GM12878 (cell line): ENCODE data around the gene PON3. TPM values are rescaled to one million over a fixed set of nuclear protein-coding genes. Genes with fewer than 3 reads are reported as not detected.

Experiments used
- ATAC-seq: fragments of 200-7000 bp; cut with Tn5 transposase; 3 replicates; pipeline ENCODE4 v1.9.1; 2020; ENCODE audit warnings: mild to moderate bottlenecking, moderate library complexity
- BruUV-seq: library from RNA; stranded (reverse); fragments of 400-500 nt; replicated peaks from 2 replicates; lab custom pipeline; 2021; lab: Mats Ljungman, UMichigan
- CTCF ChIA-PET: fragments of 300-600 bp; sonication (Branson Sonifier 250); formaldehyde crosslinking; extraction: SDS; loops from one replicate; lab custom pipeline; 2021; ENCODE audit warnings: inconsistent platforms; lab: Yijun Ruan, JAX
- POLR2A ChIA-PET: fragments of 350-600 bp; formaldehyde crosslinking; extraction: SDS; loops from one replicate; lab custom pipeline; 2021; ENCODE audit warnings: inconsistent platforms; lab: Charles Lee
- RAD21 ChIA-PET: fragments of 300-600 bp; sonication (Branson Sonifier 250); formaldehyde crosslinking; loops from one replicate; lab custom pipeline; 2023; ENCODE audit warnings: antibody characterized with exemption; ENCODE audit not compliant: unreplicated experiment; lab: Charles Lee
- SMC1A ChIA-PET: fragments of 300-600 bp; sonication (Branson Sonifier 250); formaldehyde crosslinking; loops from one replicate; lab custom pipeline; 2023; ENCODE audit not compliant: unreplicated experiment, uncharacterized antibody; lab: Charles Lee
- DNase-seq: peaks from one replicate; pipeline ENCODE4 v3.0.0-alpha.2; 2011; ENCODE audit warnings: low read depth, low spot score
- FAIRE-seq: peaks from 3 replicates; lab custom pipeline; 2011; peaks lifted over from hg19 to GRCh38; lab: Jason Lieb, UNC
- H2AFZ ChIP-seq: 2 replicates; pipeline ENCODE4 v1.6.0; 2011; ENCODE audit warnings: low read depth, low read length, control low read depth; ENCODE audit not compliant: control insufficient read depth
- H3K27ac ChIP-seq: 2 replicates; pipeline ENCODE4 v1.5.1; 2011; ENCODE audit warnings: control low read depth; ENCODE audit not compliant: control insufficient read depth, insufficient read depth
- H3K27me3 ChIP-seq, 2 experiments: replicated peaks in 1 of 2; 2 replicates each; pipeline versions ENCODE4 v1.6.0 to v1.6.1; 2011; ENCODE audit warnings: low read length in 1 of 2; ENCODE audit not compliant: control insufficient read depth in 2 of 2, insufficient read depth in 2 of 2
- H3K36me3 ChIP-seq, 2 experiments: 2 replicates each; pipeline ENCODE4 v1.5.1; 2011; ENCODE audit warnings: low read length in 1 of 2; ENCODE audit not compliant: control insufficient read depth in 2 of 2, insufficient read depth in 2 of 2
- H3K4me1 ChIP-seq: 2 replicates; pipeline ENCODE4 v1.6.1; 2011; ENCODE audit warnings: mild to moderate bottlenecking, low read length, moderate library complexity, mixed read lengths; ENCODE audit not compliant: control insufficient read depth, insufficient read depth
- H3K4me2 ChIP-seq: 2 replicates; pipeline ENCODE4 v1.6.0; 2011; ENCODE audit warnings: control low read depth; ENCODE audit not compliant: control insufficient read depth, insufficient read depth
- H3K4me3 ChIP-seq: fragments of 200-600 bp; sonication (generic); 2 replicates; pipeline ENCODE4 v1.5.1; 2016
- H3K79me2 ChIP-seq: 2 replicates; pipeline ENCODE4 v1.6.0; 2011; ENCODE audit warnings: low read length; ENCODE audit not compliant: control insufficient read depth, insufficient read depth
- H3K9ac ChIP-seq: 2 replicates; pipeline ENCODE4 v1.8.0; 2011; ENCODE audit warnings: low read length, control low read depth, mixed read lengths; ENCODE audit not compliant: control insufficient read depth, insufficient read depth
- H3K9me3 ChIP-seq: replicated peaks from 3 replicates; pipeline ENCODE4 v1.5.1; 2011; ENCODE audit warnings: mild to moderate bottlenecking, low read length; ENCODE audit not compliant: control insufficient read depth, insufficient read depth
- H4K20me1 ChIP-seq: 2 replicates; pipeline ENCODE4 v1.6.0; 2011; ENCODE audit not compliant: control insufficient read depth, insufficient read depth
- ASH2L ChIP-seq: fragments of 300-600, 200-600 bp; sonication (generic); IDR thresholded peaks from 2 replicates; pipeline ENCODE4 v1.6.1; 2017; ENCODE audit warnings: low read depth, mild to moderate bottlenecking, borderline replicate concordance
- ATF7 ChIP-seq: fragments of 450-650 bp; IDR thresholded peaks from 2 replicates; pipeline ENCODE4 v1.6.1; 2016; ENCODE audit warnings: low read depth, mild to moderate bottlenecking
- CBX5 ChIP-seq: sonication (generic); IDR thresholded peaks from 2 replicates; pipeline ENCODE4 v1.6.1; 2016; ENCODE audit warnings: low read depth, moderate library complexity, mild to moderate bottlenecking, inconsistent platforms
- ESRRA ChIP-seq: IDR thresholded peaks from 2 replicates; pipeline ENCODE4 v1.6.1; 2012; ENCODE audit warnings: mild to moderate bottlenecking, low read length, improper control_type of control experiment
- ETV6 ChIP-seq, 2 experiments: fragments of 450-650 bp in 1 of 2; IDR thresholded peaks in 1 of 2; conservative IDR thresholded peaks in 1 of 2; 2 replicates each; pipeline ENCODE4 v1.6.1; 2014; ENCODE audit warnings: antibody characterized with exemption in 1 of 2, borderline replicate concordance in 1 of 2, low read depth in 1 of 2, mild to moderate bottlenecking in 1 of 2, moderate library complexity in 1 of 2
- FOXM1 ChIP-seq: IDR thresholded peaks from 2 replicates; pipeline ENCODE4 v1.6.1; 2012; ENCODE audit warnings: low read depth, mild to moderate bottlenecking, inconsistent platforms, low read length, moderate library complexity
- IKZF1 ChIP-seq: fragments of 450-650 bp; conservative IDR thresholded peaks from 2 replicates; pipeline ENCODE4 v1.6.1; 2017; ENCODE audit warnings: antibody characterized with exemption, mild to moderate bottlenecking
- SUZ12 ChIP-seq: fragments of 200-600 bp; sonication (generic); IDR thresholded peaks from one replicate; pipeline ENCODE4 v1.6.1; 2018; ENCODE audit warnings: antibody characterized with exemption, mild to moderate bottlenecking; ENCODE audit not compliant: unreplicated experiment
- WGBS: methylation state at CpG from one replicate; pipeline ENCODE4 v1.1.6; 2016; ENCODE audit warnings: low lambda C conversion rate; ENCODE audit not compliant: insufficient replicate concordance, insufficient coverage; ENCODE audit errors: missing lambda C conversion rate; 5-methylcytosine and 5-hydroxymethylcytosine counted together
- in situ Hi-C: fragments of 300-500 bp; cut with MboI; formaldehyde crosslinking; loops from 9 replicates; pipeline ENCODE4 v1.14.3; 2018; ENCODE audit warnings: mixed read lengths
- intact Hi-C: fragments of 100-400 bp; cut with micrococcal nuclease; formaldehyde crosslinking; loops from one replicate; pipeline ENCODE4 v1.14.2; 2022; ENCODE audit not compliant: unreplicated experiment
- polyA plus RNA-seq, 11 experiments: library from polyadenylated mRNA; depleted of rRNA in 4 of 11; unstranded in 6 of 11; stranded (reverse) in 5 of 11; fragments of >200 nt; fragmentation: Nextera tagmentation in 4 of 11; fragmentation: Illumina TruSeq in 1 of 11; extraction: Ambion mirVana in 4 of 11; extraction: Trizol in 1 of 11; gene quantifications; 1 replicate in 1 of 11; 2 replicates in 10 of 11; pipeline versions ENCODE4 v1.2.1 to v1.2.3, GENCODE V29; 2011 to 2016; ENCODE audit warnings: inconsistent platforms in 2 of 11, missing spikeins in 2 of 11, low read depth in 1 of 11
- total RNA-seq, 4 experiments: library from RNA; depleted of rRNA in 3 of 4; stranded (reverse); fragments of >200 nt in 3 of 4; fragmentation: Illumina TruSeq in 1 of 4; extraction: Trizol in 1 of 4; gene quantifications; 2 replicates each; pipeline versions ENCODE4 v1.2.1 to v1.2.3, GENCODE V29; 2013 to 2021
- TF ChIP-seq, protein P1 (sequence below): fragments of 450-650 bp; IDR thresholded peaks from 2 replicates; pipeline ENCODE4 v1.6.1; 2017; ENCODE audit warnings: mild to moderate bottlenecking, moderate library complexity
- TF ChIP-seq, protein P2 (sequence below): IDR thresholded peaks from 2 replicates; pipeline ENCODE4 v1.6.1; 2012; ENCODE audit warnings: low read depth, low read length, improper control_type of control experiment
- TF ChIP-seq, protein P3 (sequence below): fragments of 450-650 bp; IDR thresholded peaks from 2 replicates; pipeline ENCODE4 v1.6.1; 2016; ENCODE audit warnings: mild to moderate bottlenecking

PON3 gene
- total and polyA plus RNA-seq, 10 of the 15 experiments (the other 5 are each of a cell fraction or from before 2014, with no cell fraction given): 0.45 to 2.0 (median 0.91) TPM

DNA sequence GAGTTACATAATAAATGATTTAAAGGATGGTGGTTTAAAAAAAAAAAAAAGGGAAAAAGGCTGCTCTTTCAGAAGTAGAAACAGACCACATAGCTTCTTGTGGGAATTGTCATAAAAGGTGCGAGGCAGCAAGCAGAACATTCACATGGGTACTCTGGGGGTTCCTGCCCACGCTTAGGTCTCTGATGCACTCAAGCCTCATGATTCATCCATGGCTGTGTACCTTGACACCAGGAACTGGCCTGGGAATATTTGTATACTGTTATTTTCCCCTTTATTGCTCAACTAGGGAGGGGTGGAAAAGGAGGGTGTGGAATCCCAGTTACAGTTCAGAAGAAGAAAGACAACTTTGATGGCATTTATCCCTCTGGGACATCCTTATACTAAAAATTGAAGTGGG lies 34.7 kb upstream of the PON3 start (continued):
- TF ChIP-seq, protein P1, sequence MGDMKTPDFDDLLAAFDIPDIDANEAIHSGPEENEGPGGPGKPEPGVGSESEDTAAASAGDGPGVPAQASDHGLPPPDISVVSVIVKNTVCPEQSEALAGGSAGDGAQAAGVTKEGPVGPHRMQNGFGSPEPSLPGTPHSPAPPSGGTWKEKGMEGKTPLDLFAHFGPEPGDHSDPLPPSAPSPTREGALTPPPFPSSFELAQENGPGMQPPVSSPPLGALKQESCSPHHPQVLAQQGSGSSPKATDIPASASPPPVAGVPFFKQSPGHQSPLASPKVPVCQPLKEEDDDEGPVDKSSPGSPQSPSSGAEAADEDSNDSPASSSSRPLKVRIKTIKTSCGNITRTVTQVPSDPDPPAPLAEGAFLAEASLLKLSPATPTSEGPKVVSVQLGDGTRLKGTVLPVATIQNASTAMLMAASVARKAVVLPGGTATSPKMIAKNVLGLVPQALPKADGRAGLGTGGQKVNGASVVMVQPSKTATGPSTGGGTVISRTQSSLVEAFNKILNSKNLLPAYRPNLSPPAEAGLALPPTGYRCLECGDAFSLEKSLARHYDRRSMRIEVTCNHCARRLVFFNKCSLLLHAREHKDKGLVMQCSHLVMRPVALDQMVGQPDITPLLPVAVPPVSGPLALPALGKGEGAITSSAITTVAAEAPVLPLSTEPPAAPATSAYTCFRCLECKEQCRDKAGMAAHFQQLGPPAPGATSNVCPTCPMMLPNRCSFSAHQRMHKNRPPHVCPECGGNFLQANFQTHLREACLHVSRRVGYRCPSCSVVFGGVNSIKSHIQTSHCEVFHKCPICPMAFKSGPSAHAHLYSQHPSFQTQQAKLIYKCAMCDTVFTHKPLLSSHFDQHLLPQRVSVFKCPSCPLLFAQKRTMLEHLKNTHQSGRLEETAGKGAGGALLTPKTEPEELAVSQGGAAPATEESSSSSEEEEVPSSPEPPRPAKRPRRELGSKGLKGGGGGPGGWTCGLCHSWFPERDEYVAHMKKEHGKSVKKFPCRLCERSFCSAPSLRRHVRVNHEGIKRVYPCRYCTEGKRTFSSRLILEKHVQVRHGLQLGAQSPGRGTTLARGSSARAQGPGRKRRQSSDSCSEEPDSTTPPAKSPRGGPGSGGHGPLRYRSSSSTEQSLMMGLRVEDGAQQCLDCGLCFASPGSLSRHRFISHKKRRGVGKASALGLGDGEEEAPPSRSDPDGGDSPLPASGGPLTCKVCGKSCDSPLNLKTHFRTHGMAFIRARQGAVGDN: no peak
- no peak for TF ChIP-seq ATF7

DNA sequence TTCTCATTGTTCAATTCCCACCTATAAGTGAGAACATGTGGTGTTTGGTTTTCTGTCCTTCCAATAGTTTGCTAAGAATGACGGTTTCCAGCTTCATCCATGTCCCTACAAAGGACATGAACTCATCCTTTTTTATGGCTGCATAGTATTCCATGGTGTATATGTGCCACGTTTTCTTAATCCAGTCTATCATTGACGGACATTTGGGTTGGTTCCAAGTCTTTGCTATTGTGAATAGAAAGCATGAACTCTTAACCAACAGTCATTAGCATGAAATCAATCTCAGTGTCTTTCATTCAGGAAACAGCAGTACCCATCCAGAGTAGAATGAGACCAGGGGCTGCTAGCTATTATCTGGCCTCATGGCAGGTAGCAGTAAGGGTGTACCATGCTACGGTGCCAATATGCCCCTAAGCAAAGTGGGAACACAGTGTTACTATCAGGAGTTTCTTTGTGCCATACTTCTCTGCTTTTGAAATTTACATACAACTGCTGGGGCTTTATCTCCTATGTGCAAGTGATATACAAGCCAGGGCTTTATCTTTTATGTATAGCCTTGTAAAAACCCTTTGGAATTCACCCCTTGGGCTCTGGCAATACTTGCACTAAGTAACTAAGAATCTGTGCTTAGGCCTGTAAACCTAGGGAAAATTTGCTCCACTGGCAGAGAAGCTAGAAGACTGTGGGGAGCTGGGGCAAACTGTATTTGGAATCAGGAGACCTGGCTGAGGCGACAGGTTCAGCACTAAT lies 33.2 kb upstream of the PON3 start:
- no peak for FAIRE-seq
- H3K9me3 ChIP-seq: no peaks in the 10 kb centered on the region
- in situ Hi-C loops (no loop called here), intact Hi-C loops (no loop called here)
- ATAC-seq: no peak
- H3K4me3 ChIP-seq: no peak overlapping the region
- ChIA-PET POLR2A (interaction anchor here (1.2 to 1.3 kb wide), 2 partner anchors 17 to 26 kb away, joined by 4 read pairs; no protein-coding TSS in a partner anchor), CTCF (interaction anchor here (0.9 to 3.8 kb wide), 7 partner anchors 17 to 182 kb away, joined by 3 to 19 read pairs (median 5); no protein-coding TSS in a partner anchor), RAD21 (interaction anchor here (0.8 to 3.9 kb wide), 5 partner anchors 8 to 82 kb away, joined by 3 to 21 read pairs (median 6); no protein-coding TSS in a partner anchor), SMC1A (interaction anchor here (0.6 to 3.4 kb wide), 15 partner anchors 8 to 825 kb away, joined by 3 to 15 read pairs (median 6); partner anchors contain the start of gene ASB4)
- 59% methylated on average over 5 of the region's 5 CpGs for WGBS
- TF ChIP-seq ETV6 (conservative IDR thresholded peaks at IDR 0.05 in 1 of 2, IDR thresholded peaks at IDR 0.05 in 1 of 2; ENCODE audit: borderline replicate concordance in 1 of 2, low read depth in 1 of 2) (no peak), SUZ12 (no peak), IKZF1 (no peak), CBX5 (no peak), FOXM1 (no peak), ASH2L (no peak), ESRRA (no peak)
- TF ChIP-seq, protein P2, sequence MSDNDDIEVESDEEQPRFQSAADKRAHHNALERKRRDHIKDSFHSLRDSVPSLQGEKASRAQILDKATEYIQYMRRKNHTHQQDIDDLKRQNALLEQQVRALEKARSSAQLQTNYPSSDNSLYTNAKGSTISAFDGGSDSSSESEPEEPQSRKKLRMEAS: no peak
- TF ChIP-seq, protein P3, sequence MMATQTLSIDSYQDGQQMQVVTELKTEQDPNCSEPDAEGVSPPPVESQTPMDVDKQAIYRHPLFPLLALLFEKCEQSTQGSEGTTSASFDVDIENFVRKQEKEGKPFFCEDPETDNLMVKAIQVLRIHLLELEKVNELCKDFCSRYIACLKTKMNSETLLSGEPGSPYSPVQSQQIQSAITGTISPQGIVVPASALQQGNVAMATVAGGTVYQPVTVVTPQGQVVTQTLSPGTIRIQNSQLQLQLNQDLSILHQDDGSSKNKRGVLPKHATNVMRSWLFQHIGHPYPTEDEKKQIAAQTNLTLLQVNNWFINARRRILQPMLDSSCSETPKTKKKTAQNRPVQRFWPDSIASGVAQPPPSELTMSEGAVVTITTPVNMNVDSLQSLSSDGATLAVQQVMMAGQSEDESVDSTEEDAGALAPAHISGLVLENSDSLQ: no peak
- H3K4me1 ChIP-seq: no peaks in the 10 kb centered on the region
- no peaks in the 10 kb centered on the region for H3K79me2 ChIP-seq
- H2AFZ ChIP-seq: no peak overlapping the region
- no peak overlapping the region for H3K27ac ChIP-seq
- no peaks in the 10 kb centered on the region for H3K27me3 ChIP-seq
- no peaks in the 10 kb centered on the region for H4K20me1 ChIP-seq
- no peaks in the 10 kb centered on the region; a peak in 1 of 4 replicates for H3K36me3 ChIP-seq
- BruUV-seq: no TSS peak
- H3K9ac ChIP-seq: no peak overlapping the region
- DNase-seq: no peak
- no peak overlapping the region for H3K4me2 ChIP-seq
